ENCODE results near the gene EGFR.

DNA sequence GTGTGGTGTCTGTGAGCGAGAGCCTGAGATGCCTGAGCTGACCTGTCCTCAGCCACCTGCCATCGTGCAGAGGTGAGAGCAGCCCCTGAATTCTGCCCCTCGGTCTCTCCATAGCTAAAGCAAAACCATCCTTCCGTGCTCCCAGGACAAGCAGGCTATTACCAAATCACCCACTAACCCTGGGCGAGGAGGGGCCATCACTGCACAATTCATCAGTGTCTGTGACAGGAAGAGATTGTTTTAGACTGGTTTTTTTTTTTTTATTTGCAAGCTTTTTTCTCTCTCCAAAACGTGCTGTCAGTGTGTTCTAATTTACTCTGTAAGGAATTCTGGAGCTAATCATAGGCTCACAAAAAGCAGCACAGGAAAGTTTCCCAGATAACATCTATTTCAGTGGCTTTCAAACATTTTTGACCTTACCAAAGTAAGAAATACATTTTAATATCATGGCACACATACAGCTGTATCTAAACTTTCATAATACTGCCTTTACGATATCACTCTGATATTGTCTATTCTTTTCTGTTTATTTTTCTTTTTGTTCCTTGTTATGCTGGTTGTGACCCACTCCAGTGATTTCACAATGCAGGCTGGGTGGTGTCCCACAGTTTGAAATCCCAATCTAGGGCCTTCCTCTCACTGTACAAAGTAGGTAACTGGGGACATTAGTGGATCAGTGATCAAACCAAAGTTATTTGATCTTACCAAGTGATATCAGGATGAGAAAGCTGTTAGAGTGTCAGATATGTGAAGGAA, 62.8 kb downstream of the EGFR start:
- TF ChIP-seq, protein P1, sequence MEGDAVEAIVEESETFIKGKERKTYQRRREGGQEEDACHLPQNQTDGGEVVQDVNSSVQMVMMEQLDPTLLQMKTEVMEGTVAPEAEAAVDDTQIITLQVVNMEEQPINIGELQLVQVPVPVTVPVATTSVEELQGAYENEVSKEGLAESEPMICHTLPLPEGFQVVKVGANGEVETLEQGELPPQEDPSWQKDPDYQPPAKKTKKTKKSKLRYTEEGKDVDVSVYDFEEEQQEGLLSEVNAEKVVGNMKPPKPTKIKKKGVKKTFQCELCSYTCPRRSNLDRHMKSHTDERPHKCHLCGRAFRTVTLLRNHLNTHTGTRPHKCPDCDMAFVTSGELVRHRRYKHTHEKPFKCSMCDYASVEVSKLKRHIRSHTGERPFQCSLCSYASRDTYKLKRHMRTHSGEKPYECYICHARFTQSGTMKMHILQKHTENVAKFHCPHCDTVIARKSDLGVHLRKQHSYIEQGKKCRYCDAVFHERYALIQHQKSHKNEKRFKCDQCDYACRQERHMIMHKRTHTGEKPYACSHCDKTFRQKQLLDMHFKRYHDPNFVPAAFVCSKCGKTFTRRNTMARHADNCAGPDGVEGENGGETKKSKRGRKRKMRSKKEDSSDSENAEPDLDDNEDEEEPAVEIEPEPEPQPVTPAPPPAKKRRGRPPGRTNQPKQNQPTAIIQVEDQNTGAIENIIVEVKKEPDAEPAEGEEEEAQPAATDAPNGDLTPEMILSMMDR (IDR thresholded peaks at IDR 0.05) = no peak
- TF ChIP-seq POLR2A (IDR thresholded peaks at IDR 0.05) = no peak

Data from heart left ventricle (tissue), 13 donors.